OCI-LY7 (cell line): ENCODE measurements around the gene PRKCA. TPM values are rescaled to one million over a fixed set of nuclear protein-coding genes. Genes with fewer than 3 reads are reported as not detected.

ENCODE experiments used
- BruUV-seq: library from RNA; stranded (reverse); fragments of 400-500 nt; replicated peaks from 2 replicates; lab custom pipeline; 2021; lab: Mats Ljungman, UMichigan
- CTCF ChIA-PET: fragments of 300-600 bp; sonication (Branson Sonifier 250); formaldehyde crosslinking; loops from one replicate; lab custom pipeline; 2022; ENCODE audit warnings: antibody characterized with exemption; ENCODE audit not compliant: unreplicated experiment; lab: Charles Lee
- POLR2A ChIA-PET: fragments of 300-600 bp; sonication (Branson Sonifier 250); formaldehyde crosslinking; loops from one replicate; lab custom pipeline; 2022; ENCODE audit warnings: antibody characterized with exemption; lab: Charles Lee
- DNase-seq: peaks from one replicate; pipeline ENCODE4 v3.0.0-alpha.2; 2015; ENCODE audit warnings: low spot score
- H2AFZ ChIP-seq: fragments of 200-600 bp; sonication (generic), shearing (Covaris generic); 2 replicates; pipeline ENCODE4 v1.6.1; 2014; ENCODE audit warnings: mild to moderate bottlenecking, antibody characterized with exemption, low read length, moderate library complexity
- H3K27ac ChIP-seq: fragments of 200-600 bp; sonication (generic); 2 replicates; pipeline ENCODE4 v1.5.1; 2014; ENCODE audit warnings: mixed run types, low read depth, mild to moderate bottlenecking, moderate library complexity, low read length, inconsistent platforms; ENCODE audit not compliant: poor library complexity, severe bottlenecking
- H3K36me3 ChIP-seq: fragments of 200-600 bp; sonication (generic); 2 replicates; pipeline ENCODE4 v1.6.1; 2014; ENCODE audit warnings: mild to moderate bottlenecking, antibody characterized with exemption, low read length, moderate library complexity, mixed read lengths; ENCODE audit not compliant: insufficient read depth
- H3K4me1 ChIP-seq: fragments of 200-600 bp; sonication (generic); 2 replicates; pipeline ENCODE4 v1.5.1; 2014; ENCODE audit warnings: mild to moderate bottlenecking, low read length; ENCODE audit not compliant: insufficient read depth, poor library complexity, severe bottlenecking
- H3K4me2 ChIP-seq: fragments of 200-600 bp; sonication (generic); 2 replicates; pipeline ENCODE4 v1.6.1; 2014; ENCODE audit warnings: mild to moderate bottlenecking, low read length
- H3K4me3 ChIP-seq: fragments of 200-600 bp; sonication (generic); 2 replicates; pipeline ENCODE4 v1.5.1; 2014; ENCODE audit warnings: mild to moderate bottlenecking, low read depth, low read length; ENCODE audit not compliant: poor library complexity, severe bottlenecking
- H3K79me2 ChIP-seq: fragments of 200-600 bp; sonication (generic); 2 replicates; pipeline ENCODE4 v1.6.1; 2016; ENCODE audit warnings: low read depth, mild to moderate bottlenecking, low read length, moderate library complexity, mixed read lengths; ENCODE audit not compliant: insufficient read depth
- H3K9me2 ChIP-seq: fragments of 200-600 bp; sonication (generic); 2 replicates; pipeline ENCODE4 v1.6.1; 2016; ENCODE audit warnings: mild to moderate bottlenecking, low read length, mixed read lengths; ENCODE audit not compliant: insufficient read depth
- H3K9me3 ChIP-seq: fragments of 200-600 bp; sonication (generic); 2 replicates; pipeline ENCODE4 v1.6.1; 2014; ENCODE audit warnings: mild to moderate bottlenecking, mixed run types, low read length, mixed read lengths
- H4K20me1 ChIP-seq: fragments of 200-600 bp; sonication (generic); 2 replicates; pipeline ENCODE4 v1.6.1; 2014; ENCODE audit warnings: mild to moderate bottlenecking, antibody characterized with exemption, low read length, moderate library complexity, mixed read lengths; ENCODE audit not compliant: insufficient read depth
- CTCF ChIP-seq: fragments of 200-600 bp; sonication (generic); conservative IDR thresholded peaks from 2 replicates; pipeline ENCODE4 v1.5.1; 2014; ENCODE audit warnings: mild to moderate bottlenecking, antibody characterized with exemption, low read length, moderate library complexity, mixed read lengths
- EZH2phosphoT487 ChIP-seq: fragments of 200-600 bp; sonication (generic); IDR thresholded peaks from 2 replicates; pipeline ENCODE4 v1.6.1; 2018; ENCODE audit warnings: low read depth, borderline replicate concordance, mild to moderate bottlenecking, mixed run types, antibody characterized with exemption, low read length, moderate library complexity, mixed read lengths
- intact Hi-C: fragments of 100-400 bp; cut with micrococcal nuclease; formaldehyde crosslinking; loops from one replicate; pipeline ENCODE4 v1.10.0; 2022; ENCODE audit not compliant: unreplicated experiment
- total RNA-seq, 2 experiments: library from RNA; depleted of rRNA in 1 of 2; stranded (reverse); fragments of >200 nt in 1 of 2; shearing (Covaris generic) in 1 of 2; gene quantifications; 2 replicates each; pipeline ENCODE4 v1.2.3, GENCODE V29; 2014 to 2022

The PRKCA gene
- total RNA-seq, 2 experiments from 2014 or later, result 6.6 to 32.1 TPM

GRCh38 chr17:66461343-66461995 is 159.1 kb downstream of the PRKCA start:
- no peak overlapping the region for H3K4me2 ChIP-seq
- no peak for DNase-seq
- intact Hi-C loops, result no loop called here
- TF ChIP-seq CTCF (no peak), EZH2phosphoT487 (no peak)
- no TSS peak for BruUV-seq
- no peaks in the 10 kb centered on the region for H3K36me3 ChIP-seq
- H3K9me3 ChIP-seq, result no peaks in the 10 kb centered on the region
- no peak overlapping the region for H2AFZ ChIP-seq
- no peak overlapping the region for H3K4me3 ChIP-seq
- H4K20me1 ChIP-seq, result no peaks in the 10 kb centered on the region
- H3K27ac ChIP-seq, result no peak overlapping the region
- POLR2A ChIA-PET, result no interaction called here
- H3K79me2 ChIP-seq, result no peaks in the 10 kb centered on the region
- H3K4me1 ChIP-seq, result no peaks in the 10 kb centered on the region
- no peaks in the 10 kb centered on the region for H3K9me2 ChIP-seq
- CTCF ChIA-PET, result no interaction called here

DNA sequence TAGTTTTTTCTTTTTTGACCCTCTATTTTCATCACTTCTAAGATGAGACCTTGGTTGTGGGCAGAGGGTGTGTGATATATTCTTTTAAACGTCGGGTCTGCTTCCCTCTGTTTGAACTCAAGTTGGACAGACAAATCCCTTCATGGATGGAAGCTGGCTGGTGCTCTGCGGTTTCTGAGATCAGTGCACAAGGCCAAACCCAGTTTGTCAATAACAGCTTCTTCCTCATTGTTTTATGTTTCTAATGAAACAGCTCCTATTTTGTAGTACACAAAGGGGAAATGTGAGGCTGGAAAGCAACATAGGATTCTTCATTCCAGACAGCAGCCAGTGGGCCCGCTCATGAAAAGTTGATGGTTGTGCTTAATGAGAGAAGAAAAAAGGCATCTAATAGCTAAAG is 159.6 kb downstream of the PRKCA start:
- Histone ChIP-seq H3K9me2 (no peaks in the 10 kb centered on the region), H4K20me1 (no peaks in the 10 kb centered on the region), H3K27ac (no peak overlapping the region), H3K4me3 (no peak overlapping the region), H3K79me2 (no peaks in the 10 kb centered on the region), H2AFZ (no peak overlapping the region), H3K4me1 (no peaks in the 10 kb centered on the region), H3K36me3 (no peaks in the 10 kb centered on the region), H3K4me2 (no peak overlapping the region), H3K9me3 (no peaks in the 10 kb centered on the region)
- intact Hi-C loops, result no loop called here
- no TSS peak for BruUV-seq
- TF ChIP-seq CTCF (no peak), EZH2phosphoT487 (no peak)
- CTCF ChIA-PET, result no interaction called here
- DNase-seq, result no peak
- POLR2A ChIA-PET, result interaction anchor here (0.6 to 1.1 kb wide), 2 partner anchors 13 to 182 kb away, joined by 3 read pairs; no protein-coding TSS in a partner anchor

GRCh38 chr17:66464921-66465320 is 162.5 kb downstream of the PRKCA start:
- DNase-seq, result no peak
- ChIA-PET CTCF (no interaction called here), POLR2A (no interaction called here)
- H3K4me3 ChIP-seq, result no peak overlapping the region
- H3K9me3 ChIP-seq, result no peaks in the 10 kb centered on the region
- no peaks in the 10 kb centered on the region for H4K20me1 ChIP-seq
- no peak overlapping the region for H2AFZ ChIP-seq
- no peaks in the 10 kb centered on the region for H3K36me3 ChIP-seq
- no peak overlapping the region for H3K27ac ChIP-seq
- H3K4me1 ChIP-seq, result peaks cover 13% of the 10 kb centered on the region
- TF ChIP-seq CTCF, result no peak
- no peak for TF ChIP-seq EZH2phosphoT487
- H3K79me2 ChIP-seq, result no peaks in the 10 kb centered on the region
- H3K9me2 ChIP-seq, result no peaks in the 10 kb centered on the region
- no peak overlapping the region for H3K4me2 ChIP-seq
- BruUV-seq, result no TSS peak
- intact Hi-C loops, result no loop called here
